NCI-H226 (cell line): ENCODE measurements around the gene MAX.
"Not testable (repeated sequence)": the region's sequence is repeated elsewhere in the genome, so short reads cannot be mapped to it uniquely, and the experiment has no call there.

Experiments
- DNase-seq: peaks from one replicate; pipeline ENCODE4 v3.0.0-alpha.2; 2015

The MAX gene

DNA sequence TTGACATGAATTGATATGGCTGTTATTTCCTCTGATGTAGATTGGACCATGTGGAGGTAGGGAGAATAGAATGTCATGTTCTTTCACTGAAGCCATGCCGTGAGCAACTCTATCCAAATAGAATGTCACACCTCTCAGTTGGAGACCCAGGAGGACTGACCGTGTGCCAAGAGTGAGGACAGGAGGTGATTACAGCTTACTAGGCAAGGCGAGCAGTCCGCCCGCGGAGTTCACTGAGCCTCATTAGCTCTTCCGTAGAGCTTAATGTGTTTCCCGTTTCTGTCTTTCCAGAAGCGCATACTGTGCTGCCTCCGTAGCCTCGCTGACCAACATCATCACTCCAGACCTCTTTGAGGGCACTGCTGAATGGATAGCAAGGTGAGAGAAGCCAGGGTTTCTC is 70.0 kb downstream of the MAX start:
- no peak for DNase-seq

GRCh38 chr14:65031321-65031720 is 71.0 kb downstream of the MAX start:
- not testable (repeated sequence) for DNase-seq

DNA sequence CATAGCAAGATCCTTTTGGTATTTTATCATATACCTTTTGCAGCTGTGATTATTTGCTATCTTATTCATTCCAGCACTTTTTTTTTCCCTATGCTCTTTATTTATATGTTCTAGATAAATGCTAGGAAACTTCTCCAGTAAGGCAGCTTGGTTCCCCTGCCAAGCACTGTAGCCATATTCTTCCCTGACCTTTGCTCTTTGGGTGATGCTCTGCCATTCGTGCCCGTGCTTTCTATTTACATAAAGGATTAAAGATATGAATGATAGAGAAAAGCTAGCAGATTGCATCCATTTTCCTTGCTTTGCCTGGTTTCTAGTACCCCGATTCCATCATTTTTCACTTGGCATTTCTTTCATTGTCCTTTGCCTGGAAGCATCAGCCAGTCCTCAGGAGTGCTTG is 73.4 kb downstream of the MAX start:
- no peak for DNase-seq

DNA sequence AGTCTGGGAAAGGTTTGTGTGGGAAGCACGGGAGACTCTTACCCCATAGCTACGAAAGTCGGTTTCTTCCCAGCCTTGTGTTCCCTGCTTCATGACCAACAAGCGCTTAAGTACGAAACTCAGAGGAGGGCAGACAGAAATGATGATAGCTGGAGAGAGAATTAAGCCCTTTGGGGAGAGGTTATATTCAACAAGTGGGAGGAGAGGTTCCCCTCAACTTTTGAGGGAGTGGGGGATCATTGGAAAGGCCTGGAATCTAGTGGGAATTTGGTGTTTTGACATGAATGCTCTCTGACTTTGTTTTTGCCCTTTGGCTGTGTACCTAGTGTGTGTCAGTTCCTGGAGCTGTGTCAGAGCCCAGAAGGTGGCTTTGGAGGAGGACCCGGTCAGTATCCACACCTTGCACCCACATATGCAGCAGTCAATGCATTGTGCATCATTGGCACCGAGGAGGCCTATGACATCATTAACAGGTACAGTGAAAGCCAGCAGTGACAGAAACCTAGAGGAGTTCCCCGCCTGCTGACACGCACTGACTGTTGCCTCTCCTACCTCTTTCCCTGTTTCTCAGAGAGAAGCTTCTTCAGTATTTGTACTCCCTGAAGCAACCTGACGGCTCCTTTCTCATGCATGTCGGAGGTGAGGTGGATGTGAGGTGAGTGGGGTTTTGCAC is 75.1 kb downstream of the MAX start:
- DNase-seq = no peak

DNA sequence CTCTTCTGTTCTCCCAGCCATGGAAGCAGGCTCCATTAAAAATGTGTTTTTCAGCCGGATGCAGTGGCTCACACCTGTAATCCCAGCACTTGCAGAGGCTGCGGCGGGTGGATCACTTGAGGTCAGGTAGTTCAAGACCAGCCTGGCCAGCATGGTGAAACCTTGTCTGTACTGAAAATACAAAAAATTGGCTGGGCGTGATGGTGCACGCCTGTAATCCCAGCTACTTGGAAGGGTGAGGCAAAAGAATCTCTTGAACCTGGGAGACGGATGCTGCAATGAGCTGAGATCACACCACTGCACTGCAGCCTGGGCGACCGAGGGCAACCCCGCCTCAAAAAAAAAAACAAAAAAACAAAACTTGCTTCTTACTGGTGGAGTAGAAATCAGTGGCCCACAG is 75.8 kb downstream of the MAX start:
- no peak for DNase-seq

DNA sequence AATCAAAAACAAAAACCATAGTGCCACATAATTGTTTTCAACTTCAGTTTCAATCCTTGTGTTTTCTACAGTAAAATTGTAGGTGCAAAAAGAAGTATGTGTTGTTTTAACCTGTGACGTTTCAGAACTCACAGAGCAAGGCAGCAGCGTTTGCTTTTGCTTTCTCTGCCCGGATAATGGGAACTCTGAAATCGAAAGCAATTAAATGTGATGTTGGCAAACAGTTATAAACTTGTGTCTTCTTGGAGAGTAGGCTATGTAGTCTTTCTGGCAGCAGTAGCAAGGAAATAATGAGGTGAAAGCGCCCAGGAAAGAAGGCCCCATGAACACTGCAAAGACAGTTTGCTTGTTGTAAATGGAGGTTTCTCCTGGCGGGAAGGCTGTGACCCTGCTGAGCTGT is 76.5 kb downstream of the MAX start:
- DNase-seq = no peak
